ENCODE data around the gene SLCO2A1. TPM values are rescaled to one million over a fixed set of nuclear protein-coding genes. Genes with fewer than 3 reads are reported as not detected.

Gene SLCO2A1
- total RNA-seq, 1 donor from 2014 or later: 0.07 TPM

GRCh38 chr3:134055661-134056060, 25.9 kb upstream of the SLCO2A1 start:
- Histone ChIP-seq H3K27me3 (no peaks in the 10 kb centered on the region), H3K4me1 (peaks cover 6% of the 10 kb centered on the region), H3K27ac (no peak overlapping the region), H3K36me3 (no peaks in the 10 kb centered on the region), H3K79me2 (ENCODE audit: low read depth) (no peaks in the 10 kb centered on the region), H3K9ac (no peak overlapping the region), H4K20me1 (ENCODE audit: low read depth) (no peaks in the 10 kb centered on the region), H3K4me3 (no peak overlapping the region), H3K9me3 (ENCODE audit: low read depth) (no peaks in the 10 kb centered on the region), H2AFZ (replicated peaks) (no peak overlapping the region), H3K4me2 (no peak overlapping the region), H3F3A (ENCODE audit: low read depth) (no peaks in the 10 kb centered on the region)
- H3K4me3 Mint-ChIP-seq: no peak overlapping the region
- H3K27ac Mint-ChIP-seq: no peak overlapping the region
- no peaks in the 10 kb centered on the region for H3K36me3 Mint-ChIP-seq
- H3K4me1 Mint-ChIP-seq: peaks cover 32% of the 10 kb centered on the region
- H3K9me3 Mint-ChIP-seq: no peaks in the 10 kb centered on the region
- TF ChIP-seq EZH2phosphoT487 (IDR thresholded peaks at IDR 0.05) (no peak), CTCF (IDR thresholded peaks at IDR 0.05) (no peak), EZH2 (IDR thresholded peaks at IDR 0.05) (no peak)
- H3K27me3 Mint-ChIP-seq (ENCODE audit: insufficient read depth, low read depth): peaks cover 8% of the 10 kb centered on the region
- no peak for DNase-seq (ENCODE audit: low spot score)

GRCh38 chr3:134054881-134055280, 25.2 kb upstream of the SLCO2A1 start:
- no peak overlapping the region for H3K4me2 ChIP-seq
- Mint-ChIP-seq H3K9me3 (no peaks in the 10 kb centered on the region), H3K36me3 (no peaks in the 10 kb centered on the region), H3K4me1 (peaks cover 24% of the 10 kb centered on the region), H3K27me3 (ENCODE audit: insufficient read depth, low read depth) (peaks cover 8% of the 10 kb centered on the region), H3K4me3 (no peak overlapping the region), H3K27ac (no peak overlapping the region)
- no peaks in the 10 kb centered on the region for H3K27me3 ChIP-seq
- H3K9ac ChIP-seq: no peak overlapping the region
- no peaks in the 10 kb centered on the region for H4K20me1 ChIP-seq (ENCODE audit: low read depth)
- H3K9me3 ChIP-seq (ENCODE audit: low read depth): no peaks in the 10 kb centered on the region
- no peaks in the 10 kb centered on the region for H3K36me3 ChIP-seq
- H3K4me3 ChIP-seq: no peak overlapping the region
- H3K79me2 ChIP-seq (ENCODE audit: low read depth): no peaks in the 10 kb centered on the region
- no peaks in the 10 kb centered on the region for H3F3A ChIP-seq (ENCODE audit: low read depth)
- H3K4me1 ChIP-seq: no peaks in the 10 kb centered on the region
- DNase-seq (ENCODE audit: low spot score): no peak
- no peak overlapping the region for H2AFZ ChIP-seq (replicated peaks)
- no peak for TF ChIP-seq CTCF (IDR thresholded peaks at IDR 0.05)
- TF ChIP-seq EZH2phosphoT487 (IDR thresholded peaks at IDR 0.05): no peak
- TF ChIP-seq EZH2 (IDR thresholded peaks at IDR 0.05): no peak
- H3K27ac ChIP-seq: no peak overlapping the region

- no peak overlapping the region for H2AFZ ChIP-seq (replicated peaks)
- no peaks in the 10 kb centered on the region for H3K4me1 ChIP-seq
- no peak overlapping the region for H3K27ac ChIP-seq
- DNase-seq (ENCODE audit: low spot score): no peak
- Mint-ChIP-seq H3K27ac (no peak overlapping the region), H3K36me3 (no peaks in the 10 kb centered on the region), H3K9me3 (no peaks in the 10 kb centered on the region), H3K4me3 (no peak overlapping the region), H3K4me1 (peaks cover 24% of the 10 kb centered on the region), H3K27me3 (ENCODE audit: insufficient read depth, low read depth) (peaks cover 8% of the 10 kb centered on the region)
- TF ChIP-seq EZH2phosphoT487 (IDR thresholded peaks at IDR 0.05): no peak
- TF ChIP-seq EZH2 (IDR thresholded peaks at IDR 0.05): no peak
- no peak for TF ChIP-seq CTCF (IDR thresholded peaks at IDR 0.05)
- no peaks in the 10 kb centered on the region for H3F3A ChIP-seq (ENCODE audit: low read depth)
- no peaks in the 10 kb centered on the region for H3K9me3 ChIP-seq (ENCODE audit: low read depth)
- no peaks in the 10 kb centered on the region for H3K36me3 ChIP-seq
- H3K4me3 ChIP-seq: no peak overlapping the region
- no peaks in the 10 kb centered on the region for H3K79me2 ChIP-seq (ENCODE audit: low read depth)
- H3K4me2 ChIP-seq: no peak overlapping the region
- no peaks in the 10 kb centered on the region for H4K20me1 ChIP-seq (ENCODE audit: low read depth)
- no peak overlapping the region for H3K9ac ChIP-seq
- H3K27me3 ChIP-seq: no peaks in the 10 kb centered on the region
Observed at GRCh38 chr3:134054231-134054630, 24.5 kb upstream of the SLCO2A1 start.

Measured in neural progenitor cell (in vitro differentiated cells).